GM18870 (cell line): ENCODE measurements around the gene GPR107.

Source experiments
- ATAC-seq: cut with Tn5 transposase; IDR thresholded peaks from one replicate; pipeline ENCODE4 v1.9.1; 2021; ENCODE audit warnings: moderate library complexity; ENCODE audit not compliant: unreplicated experiment

Gene GPR107

DNA sequence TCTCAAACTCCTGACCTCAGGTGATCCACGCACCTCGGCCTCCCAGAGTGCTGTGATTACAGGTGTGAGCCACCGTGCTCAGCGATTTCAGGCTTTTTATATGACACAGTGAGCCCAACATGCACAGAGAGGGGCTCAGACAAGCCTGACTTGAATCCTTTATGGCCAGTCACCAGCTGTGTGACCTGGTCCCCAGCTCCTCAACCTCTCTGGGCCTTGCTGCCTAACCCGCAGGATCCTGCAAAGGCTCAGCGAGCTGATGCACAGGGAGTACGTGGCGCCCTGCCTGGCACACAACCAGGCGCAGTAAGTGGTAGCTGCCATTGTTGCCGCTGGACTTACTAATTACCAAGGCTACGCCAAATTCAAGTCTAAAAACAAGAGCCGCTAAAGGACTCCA is 101.9 kb downstream of the GPR107 start:
- no peak for ATAC-seq

DNA sequence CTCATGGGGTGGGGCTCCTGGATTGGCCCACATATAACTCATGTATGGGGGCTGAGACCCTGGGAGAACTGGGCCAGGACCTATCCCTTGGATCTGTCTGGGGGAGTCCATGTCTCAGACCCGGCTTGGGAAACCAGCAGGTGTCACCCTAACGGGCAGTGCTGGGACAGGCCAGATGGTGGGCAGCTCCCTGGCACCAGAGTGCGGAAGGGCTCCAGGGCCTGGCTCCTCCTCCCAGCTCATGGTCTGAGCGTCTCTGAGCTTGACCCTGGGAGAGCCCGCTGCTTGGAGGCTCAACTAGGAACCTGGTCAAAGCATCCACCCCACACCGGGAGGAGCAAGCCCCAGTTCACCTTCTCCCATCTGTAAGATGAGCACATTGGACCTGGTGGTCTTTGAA is 103.0 kb downstream of the GPR107 start:
- ATAC-seq: no peak

DNA sequence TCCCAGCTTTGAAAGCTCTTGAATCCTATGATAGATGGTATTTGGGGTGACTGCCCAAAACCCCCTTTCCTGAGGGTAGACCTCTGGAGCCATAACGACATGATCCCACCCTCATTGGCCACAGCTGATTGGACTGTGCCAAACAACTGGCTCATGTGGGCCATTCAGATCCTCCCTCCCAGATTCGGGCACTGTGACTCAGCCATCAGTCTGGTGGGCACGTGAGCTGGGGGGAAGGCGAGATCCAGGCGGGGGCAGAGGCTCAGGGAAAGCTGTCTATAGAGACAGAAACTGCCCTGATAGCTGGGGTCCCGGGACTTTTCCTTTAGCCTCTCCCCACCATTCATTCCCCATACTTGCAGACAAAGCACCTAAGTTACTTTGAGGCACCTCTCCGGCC is 103.4 kb downstream of the GPR107 start:
- ATAC-seq: no peak

DNA sequence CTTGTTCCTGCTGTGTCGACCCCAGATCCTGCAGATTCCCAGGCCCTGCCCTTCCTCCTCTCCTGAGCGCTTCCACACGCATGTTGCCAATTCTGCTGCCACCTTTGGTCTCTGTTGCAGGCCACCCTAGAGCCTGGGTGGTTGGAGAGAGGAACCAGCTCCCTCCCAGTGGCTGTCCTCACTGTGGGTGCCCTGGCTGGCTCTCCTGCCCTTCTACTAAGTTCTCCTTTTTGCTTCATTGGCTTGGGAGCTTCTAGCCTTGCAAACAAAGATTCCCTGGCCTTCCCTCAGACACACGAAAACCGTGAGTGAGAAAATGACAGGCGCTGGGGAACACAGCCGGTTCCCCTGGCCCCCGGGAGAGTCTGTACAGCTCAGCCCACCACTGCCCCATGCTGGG is 104.3 kb downstream of the GPR107 start:
- ATAC-seq: no peak

DNA sequence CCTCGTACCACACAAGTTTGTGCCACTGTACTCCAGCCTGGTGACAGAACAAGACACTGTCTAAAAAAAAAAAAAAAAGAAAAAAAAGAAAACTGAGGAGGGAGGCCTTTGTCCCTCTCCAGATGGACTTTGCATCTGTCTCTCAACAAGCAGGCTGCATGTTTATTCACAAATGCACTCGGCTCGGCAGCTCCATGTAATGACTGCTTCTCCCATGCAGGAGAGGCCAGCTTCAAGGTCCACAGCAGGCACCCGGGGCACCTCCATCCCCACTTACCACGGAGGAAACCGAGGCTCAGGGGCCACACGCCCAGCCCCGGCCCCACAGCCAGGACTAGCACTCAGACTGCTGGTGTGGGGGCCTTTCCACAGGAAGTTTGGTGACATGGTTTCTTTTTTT is 105.4 kb downstream of the GPR107 start:
- ATAC-seq: no peak

DNA sequence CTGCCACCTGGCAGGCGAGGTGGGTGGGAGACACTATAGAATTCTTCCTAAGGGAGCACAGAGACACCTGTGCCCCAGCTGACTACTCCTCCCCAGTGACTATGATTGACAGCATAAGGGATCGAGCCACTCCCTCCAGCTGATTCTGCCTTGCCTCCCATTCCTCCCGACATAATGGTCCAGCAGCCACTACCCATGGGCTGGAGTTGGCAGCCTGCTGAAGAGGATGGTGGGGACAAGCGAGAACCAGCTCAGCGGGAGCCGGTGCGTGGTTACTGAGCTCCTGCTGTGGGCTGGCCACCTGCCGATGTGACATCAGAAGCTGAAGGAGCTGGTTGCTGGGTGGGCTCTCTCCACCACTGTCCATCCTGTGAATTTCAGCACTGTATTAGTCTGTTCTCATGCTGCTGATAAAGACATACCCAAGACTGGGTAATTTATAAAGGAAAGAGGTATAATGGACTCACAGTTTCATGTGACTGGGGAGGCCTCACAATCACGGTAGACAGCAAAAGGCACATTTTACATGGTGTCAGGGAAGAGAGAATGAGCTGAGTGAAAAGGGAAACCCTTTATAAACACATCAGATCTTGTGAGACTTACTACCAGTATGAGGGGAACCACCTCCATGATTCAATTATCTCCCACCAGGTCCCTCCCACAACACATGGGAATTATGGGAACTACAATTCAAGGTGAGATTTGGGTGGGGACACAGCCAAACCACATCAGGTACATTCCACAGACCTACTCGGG is 106.4 kb downstream of the GPR107 start:
- ATAC-seq: no peak

DNA sequence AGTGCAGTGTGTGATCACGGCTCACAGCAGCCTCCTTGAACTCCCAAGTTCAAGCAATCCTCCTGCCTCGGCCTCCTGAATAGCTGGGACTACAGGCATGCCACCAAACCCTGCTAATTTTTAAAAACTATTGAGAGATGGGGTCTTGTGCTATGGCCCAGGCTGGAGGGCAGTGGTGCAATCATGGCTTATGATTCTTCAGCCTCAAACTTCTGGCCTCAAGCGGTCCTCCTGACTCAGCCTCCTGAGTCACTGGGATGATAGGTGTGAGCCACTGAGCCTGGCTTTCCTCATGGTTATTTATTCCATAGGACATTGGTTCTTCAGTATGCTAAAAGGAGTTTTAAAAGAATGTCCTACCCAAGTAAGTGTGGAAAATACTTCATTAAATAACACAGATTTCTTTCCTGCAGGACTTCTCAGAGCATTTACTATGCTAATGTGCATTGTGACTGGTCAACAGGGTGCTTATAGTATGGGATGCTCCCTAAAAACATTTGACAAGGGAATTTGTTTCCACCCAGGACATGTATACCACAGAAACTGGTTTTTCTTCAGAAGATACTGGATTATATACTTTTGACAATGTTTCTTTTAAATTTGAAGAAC is 107.3 kb downstream of the GPR107 start:
- no peak for ATAC-seq

DNA sequence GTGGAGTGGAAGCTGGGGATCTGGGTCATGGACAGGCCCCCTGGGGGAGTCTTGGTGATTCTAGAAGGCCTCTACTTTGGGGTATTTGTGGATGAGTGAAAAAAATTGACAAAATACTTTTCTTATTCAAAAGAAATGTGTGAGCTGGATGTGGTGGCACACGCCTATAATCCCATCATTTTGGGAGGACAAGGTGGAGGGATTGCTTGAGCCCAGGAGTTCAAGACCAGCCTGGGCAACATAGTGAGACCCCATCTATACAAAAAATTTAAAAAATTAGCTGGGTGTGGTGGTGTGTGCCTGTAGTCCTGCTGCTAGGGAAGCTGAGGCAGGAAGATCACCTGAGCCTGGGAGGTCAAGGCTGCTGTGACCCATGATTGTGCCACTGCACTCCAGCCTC is 111.9 kb downstream of the GPR107 start:
- no peak for ATAC-seq

DNA sequence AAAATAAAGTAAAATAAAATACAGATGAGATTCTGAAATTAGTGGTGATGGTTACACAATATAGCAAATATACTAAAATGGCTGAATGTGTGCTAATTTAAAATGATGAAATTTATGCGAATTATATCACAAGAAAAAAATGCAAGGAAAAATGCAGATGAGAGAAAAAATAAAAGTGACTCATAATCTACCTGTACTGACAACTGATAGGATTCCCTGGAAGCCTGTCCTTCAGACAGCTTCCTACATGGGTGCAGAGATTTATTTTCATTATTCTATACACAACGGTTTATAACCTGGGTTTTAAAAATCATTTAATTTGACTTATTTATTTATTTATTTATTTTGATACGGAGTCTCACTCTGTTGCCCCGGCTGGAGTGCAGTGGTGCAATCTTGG is 112.7 kb downstream of the GPR107 start:
- ATAC-seq: no peak

DNA sequence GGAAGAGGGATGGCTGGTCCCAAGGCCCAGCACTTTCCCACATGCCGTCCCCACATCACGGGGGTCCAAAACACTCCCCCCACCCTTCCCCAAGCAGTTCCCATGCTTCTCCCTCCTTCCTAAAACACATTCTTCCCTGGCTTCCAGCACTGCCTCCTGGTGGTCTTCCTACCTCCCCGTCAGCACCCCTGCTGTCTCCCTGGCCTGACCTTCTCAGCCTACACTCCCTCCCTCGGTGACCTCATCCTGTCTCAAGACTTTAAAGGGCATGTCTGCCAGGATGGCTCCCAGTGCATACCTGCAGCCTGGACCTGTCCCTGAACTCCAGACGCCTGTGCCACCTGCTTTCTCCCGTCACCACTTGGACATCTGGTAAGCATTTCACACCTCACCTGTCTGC is 114.2 kb downstream of the GPR107 start:
- ATAC-seq: no peak

DNA sequence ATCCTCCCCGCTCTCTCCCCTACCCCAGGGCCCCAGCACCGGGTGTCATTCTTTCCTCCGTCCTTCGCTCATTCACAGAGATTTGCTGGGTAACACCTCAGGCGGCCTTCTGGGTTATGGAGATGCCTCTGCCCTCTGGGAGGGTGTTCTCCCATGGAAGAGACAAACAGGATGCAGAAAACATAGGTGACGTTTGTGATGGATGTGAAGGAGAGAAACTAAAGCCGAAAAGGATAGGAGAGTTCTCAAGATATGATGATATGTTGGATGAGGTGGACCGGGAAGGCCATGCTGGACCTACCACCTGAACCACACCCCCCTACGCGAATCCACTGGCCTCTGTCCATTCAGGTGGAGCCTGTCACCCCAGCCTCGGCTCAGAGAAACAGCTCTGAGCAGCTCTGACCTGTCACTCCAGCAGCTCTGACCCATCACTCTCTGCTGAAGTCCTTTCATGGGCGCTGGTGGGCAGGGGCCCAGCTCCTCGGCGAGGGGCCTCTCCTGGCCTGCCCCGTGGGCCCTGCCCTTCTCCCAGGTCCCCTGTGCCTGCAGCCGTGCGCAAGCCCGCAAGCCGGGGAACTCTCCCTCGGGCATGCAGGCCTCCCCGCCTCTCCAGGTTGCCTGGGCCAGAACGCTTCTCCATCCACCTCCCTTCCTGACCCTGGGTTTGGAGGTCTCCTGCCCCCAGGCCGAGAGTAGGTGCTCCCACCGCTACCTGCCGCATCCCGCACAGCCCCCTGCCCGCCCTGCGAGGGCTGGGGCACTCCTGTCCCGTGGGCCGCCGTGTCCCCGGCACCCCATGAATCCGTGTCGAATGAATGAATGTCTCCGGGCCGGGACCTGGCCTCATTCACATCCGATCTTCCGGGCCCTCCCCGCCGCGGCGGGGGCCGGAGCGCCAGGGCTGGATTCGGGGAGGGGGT is 117.8 kb downstream of the GPR107 start:
- ATAC-seq: no peak

DNA sequence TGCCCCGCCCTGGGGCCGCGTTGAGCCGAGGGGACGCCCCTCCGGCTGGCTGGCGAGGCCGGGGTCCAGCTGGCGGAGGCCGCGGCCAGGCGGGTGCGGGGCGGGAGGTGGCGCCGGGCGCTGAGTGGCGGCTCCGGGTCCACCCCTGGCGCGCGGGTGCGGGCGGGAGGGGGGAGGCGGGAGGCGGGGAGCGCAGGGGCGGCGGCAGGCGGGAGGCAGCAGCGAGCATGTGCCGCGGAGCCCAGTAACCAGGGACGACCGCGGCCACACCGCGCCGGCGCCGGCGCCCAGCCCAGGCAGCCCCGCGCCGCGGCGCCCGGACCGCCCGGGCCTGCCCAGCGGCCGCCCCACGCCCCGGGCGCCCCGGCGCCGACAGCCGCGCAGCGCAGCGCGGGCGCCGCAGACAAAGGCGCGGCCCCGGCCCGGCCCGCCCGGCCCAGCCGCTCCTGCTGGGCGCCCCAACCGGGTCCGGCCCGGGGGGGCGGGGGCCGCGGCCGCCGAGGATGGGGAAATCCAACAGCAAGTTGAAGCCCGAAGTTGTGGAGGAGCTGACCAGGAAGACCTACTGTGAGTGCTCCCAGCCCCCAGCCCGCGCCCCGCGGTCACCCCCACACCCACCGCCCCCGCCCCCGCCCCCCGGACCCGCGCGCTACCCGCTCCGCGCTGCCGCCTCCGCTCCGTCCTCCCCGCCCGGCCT is 118.6 kb downstream of the GPR107 start, which contains the start of gene NCS1:
TSS of gene NCS1 (plus strand) at position 244 of the 697 bp plus-strand sequence. CDS start at position 504, 260 bp downstream.
- no peak for ATAC-seq

DNA sequence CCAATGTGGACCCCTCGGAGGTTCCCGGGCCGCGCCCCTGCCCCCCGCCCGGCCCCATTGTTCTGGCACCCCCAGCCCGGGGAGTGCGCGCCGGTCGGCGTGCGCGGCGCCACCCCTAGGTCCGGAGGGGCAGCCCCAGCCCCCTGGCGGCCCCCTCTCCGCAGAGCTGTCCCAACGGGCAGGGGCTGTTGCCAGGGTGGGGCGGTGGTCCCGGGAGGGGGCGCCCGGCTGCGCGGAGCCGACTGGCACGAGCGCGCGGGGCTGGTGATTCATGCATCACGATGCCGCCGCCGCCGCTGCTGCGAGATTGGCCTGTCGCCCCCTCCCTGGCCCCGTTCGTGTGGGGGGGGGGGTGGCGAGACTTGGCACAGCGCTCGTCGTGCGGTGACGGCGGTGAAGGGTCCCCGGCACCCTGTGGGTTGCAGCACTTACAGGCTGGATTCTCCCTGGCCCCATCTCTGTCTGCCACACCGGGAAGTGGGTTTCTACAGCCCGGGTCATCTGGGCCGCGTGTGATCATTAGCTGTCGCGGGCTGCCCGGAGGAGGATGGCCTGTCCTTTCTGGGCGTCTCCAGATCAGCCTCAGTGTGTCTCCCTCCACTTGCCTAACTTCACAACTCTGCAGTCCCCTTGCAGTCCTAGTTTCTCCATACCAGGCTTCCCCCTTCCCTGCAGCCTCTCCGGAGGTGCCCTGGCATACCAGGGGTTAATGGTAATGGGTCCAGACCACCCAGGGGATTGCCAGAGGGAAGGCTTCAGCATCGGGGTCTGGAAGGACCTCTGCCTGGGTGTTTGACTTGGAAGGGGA is 119.4 kb downstream of the GPR107 start:
- ATAC-seq: no peak

DNA sequence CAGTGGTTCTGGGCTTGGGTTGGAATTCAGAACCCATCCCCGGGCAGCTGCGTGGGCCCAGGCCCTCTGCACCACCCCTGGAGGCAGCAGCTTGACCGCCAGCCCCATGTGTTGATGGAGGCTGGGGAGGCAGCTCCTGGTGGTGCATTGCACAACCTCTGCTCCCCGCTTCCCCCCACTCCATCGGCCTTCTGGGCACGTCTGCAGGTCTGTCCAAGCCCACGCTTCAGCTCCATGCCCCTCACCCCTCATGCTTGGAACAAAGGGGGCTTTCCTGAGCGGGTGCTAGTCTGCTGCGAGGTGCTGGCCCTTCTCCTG is 119.9 kb downstream of the GPR107 start:
- no peak for ATAC-seq

DNA sequence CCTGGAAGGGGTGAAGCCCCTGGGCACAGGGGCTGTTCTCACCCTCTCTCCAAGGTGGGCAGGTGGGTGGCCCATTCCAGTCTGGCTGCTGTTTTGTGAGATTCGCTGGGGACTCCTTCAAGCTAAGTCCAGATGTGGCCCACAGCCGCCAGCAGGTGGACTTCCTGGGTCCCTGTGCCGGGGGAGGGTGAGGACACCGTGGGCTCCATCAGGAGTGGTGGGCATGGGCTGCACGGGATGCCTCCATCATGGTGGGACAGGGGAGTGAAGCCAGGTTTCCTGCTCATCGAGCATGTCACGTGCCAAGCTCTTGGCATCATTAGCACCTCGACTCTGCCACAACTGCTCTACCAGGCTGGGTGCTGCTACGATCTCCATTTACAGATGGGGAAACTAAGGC is 120.3 kb downstream of the GPR107 start:
- ATAC-seq: no peak

DNA sequence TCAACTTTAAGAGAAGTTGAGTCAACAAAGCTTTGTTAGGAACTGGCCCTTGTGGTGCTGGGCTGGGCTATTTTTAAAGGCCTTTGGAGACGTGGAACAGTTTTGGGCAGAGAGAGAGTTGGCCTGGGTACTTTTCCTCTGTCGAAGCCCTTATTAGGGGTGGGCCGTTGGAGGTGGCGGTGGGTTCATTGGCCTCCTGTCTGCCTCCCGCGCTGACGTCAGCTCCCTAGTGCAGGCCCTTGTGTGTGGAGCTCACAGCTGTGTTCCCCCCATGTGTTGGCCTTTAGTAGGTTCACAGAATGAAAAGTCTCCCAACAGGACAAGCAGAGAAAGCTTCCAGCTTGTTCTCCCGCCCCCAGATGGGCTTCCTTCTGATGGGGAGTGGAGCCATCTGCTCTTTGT is 121.2 kb downstream of the GPR107 start:
- no peak for ATAC-seq

DNA sequence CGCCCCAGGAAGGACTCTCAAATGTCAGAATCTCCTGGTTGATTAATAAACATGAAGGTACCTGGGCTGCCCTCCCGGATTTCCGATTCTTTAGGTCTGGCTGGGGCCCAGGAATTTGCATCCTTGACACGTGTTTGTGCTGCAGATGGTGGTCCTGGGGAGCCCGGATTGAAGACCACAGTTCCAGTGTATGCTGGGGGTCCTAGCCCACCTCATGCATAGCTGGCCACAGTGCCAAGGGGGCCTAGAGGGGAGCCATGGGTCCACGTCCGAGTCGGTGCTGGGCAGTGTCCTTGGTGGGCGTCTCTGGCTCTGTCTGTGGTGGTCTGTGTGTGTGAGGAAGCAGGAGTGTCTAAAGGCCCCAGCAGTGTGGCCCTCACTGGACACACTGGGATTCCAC is 121.6 kb downstream of the GPR107 start:
- ATAC-seq: no peak

DNA sequence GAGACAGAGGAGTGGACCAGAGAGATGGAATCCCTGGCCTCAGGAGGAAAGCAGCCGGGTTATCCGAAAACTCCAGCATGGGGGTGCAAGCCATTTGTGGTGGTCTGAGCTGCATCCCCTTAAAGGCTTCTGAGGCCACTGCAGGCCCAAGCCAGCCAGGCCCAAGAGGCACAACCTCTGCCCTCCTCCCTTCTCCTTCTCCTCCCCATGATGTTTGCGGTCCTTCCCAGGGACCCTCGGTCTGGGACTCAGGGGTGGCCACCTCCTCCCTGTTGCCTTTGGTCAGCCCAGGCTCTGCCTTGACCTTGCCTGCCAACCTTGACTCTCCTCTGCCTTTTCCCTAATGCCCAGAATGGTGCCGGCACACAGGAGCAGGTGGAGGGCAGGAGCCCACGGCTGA is 123.1 kb downstream of the GPR107 start:
- ATAC-seq: no peak

DNA sequence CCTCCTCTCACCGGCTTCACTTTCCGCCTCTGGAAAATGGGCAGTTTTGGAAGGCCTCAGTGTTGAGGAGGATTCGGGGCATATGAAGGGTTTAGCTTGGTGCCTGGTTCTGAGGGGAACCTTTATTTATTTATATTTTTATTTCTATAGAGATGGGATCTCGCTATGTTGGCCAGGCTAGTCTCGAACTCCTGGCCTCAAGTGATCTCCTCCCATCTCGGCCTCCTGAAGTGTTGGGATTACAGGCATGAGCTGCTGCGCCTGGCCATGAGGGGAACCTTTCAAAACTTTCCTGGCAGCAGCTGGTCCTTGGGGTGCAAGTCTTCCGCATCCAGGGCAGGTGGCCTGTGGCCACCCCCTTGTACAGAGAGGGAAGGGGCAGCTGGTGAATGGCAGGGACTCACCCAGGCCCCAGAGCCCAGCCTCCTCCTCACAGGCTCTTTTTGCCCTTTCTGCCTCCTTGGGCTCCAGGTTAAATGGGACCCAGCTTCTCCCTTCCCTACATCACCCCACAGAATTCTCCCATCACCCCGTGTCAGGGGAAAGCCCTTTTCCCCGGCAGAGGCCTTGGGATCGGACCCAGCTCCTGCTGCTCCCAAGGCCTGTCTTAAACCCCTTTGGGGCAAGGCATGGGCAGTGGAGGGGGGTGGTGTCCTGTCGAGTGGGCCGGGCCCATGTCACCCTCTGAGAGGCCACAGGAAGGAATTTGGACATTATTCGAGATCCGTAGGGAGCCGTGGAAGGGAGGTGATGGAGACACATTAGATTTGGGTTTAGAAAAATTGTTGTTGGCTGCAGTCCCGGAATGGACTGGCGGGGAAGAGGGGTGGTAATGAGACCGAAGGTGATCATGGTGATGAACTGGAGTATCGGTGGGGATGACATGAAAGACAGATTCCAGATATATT is 124.4 kb downstream of the GPR107 start:
- ATAC-seq: no peak
